Measurements from ENCODE around the gene CTNNBIP1.

DNA sequence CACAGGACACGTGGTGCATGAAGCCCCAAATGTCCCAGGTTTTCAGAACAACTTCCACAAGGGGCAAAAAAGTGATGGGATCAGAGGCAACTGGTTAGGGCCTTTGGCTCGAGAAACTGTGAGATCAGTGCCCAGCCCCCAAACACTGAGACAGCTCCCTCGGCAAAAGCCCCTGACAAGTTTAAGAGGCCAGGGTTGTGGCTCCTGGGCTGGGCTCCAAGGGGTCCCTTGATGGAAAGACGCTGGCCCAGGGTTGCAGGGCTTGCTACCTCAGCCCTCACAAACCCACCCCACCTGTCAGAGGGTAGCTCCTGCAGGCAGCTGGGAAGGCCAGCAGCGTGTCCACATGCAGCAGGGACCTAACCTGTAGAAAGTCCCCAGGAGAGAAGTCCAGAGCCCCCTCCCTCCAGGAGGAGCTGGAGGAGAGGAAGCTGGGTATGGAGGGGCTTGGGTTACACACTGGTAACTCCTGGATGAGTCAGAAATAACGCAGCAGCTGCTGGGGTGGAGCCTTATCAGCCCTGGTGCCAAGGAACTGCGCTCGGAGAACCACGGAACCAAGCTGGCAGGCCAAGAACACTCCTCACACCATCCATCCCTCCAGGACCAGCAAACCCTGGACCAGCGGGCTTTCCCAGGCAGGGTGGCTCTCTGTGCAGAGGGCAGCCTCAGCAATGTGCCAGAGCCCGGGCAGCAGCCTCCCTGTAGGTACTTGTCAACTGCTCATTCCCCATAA, 37.5 kb downstream of the CTNNBIP1 start:
- TF ChIP-seq POLR2A (IDR thresholded peaks at IDR 0.05; ENCODE audit: extremely low read depth, insufficient read length) (no peak), MYC (IDR thresholded peaks at IDR 0.05; ENCODE audit: low read depth, low read length) (no peak)
- TF ChIP-seq, protein P1, sequence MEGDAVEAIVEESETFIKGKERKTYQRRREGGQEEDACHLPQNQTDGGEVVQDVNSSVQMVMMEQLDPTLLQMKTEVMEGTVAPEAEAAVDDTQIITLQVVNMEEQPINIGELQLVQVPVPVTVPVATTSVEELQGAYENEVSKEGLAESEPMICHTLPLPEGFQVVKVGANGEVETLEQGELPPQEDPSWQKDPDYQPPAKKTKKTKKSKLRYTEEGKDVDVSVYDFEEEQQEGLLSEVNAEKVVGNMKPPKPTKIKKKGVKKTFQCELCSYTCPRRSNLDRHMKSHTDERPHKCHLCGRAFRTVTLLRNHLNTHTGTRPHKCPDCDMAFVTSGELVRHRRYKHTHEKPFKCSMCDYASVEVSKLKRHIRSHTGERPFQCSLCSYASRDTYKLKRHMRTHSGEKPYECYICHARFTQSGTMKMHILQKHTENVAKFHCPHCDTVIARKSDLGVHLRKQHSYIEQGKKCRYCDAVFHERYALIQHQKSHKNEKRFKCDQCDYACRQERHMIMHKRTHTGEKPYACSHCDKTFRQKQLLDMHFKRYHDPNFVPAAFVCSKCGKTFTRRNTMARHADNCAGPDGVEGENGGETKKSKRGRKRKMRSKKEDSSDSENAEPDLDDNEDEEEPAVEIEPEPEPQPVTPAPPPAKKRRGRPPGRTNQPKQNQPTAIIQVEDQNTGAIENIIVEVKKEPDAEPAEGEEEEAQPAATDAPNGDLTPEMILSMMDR (IDR thresholded peaks at IDR 0.05; ENCODE audit: low read depth, low read length), result no peak

Data from NB4 (cell line).